C4-2B (cell line): ENCODE data around the gene METTL25B.

ENCODE experiments used
- CTCF ChIP-seq: fragments of 450-650 bp; conservative IDR thresholded peaks from 2 replicates; pipeline ENCODE4 v1.5.1; 2017; ENCODE audit warnings: mild to moderate bottlenecking
- ZFX ChIP-seq: fragments of 450-650 bp; IDR thresholded peaks from 2 replicates; pipeline ENCODE4 v1.6.1; 2017

DNA sequence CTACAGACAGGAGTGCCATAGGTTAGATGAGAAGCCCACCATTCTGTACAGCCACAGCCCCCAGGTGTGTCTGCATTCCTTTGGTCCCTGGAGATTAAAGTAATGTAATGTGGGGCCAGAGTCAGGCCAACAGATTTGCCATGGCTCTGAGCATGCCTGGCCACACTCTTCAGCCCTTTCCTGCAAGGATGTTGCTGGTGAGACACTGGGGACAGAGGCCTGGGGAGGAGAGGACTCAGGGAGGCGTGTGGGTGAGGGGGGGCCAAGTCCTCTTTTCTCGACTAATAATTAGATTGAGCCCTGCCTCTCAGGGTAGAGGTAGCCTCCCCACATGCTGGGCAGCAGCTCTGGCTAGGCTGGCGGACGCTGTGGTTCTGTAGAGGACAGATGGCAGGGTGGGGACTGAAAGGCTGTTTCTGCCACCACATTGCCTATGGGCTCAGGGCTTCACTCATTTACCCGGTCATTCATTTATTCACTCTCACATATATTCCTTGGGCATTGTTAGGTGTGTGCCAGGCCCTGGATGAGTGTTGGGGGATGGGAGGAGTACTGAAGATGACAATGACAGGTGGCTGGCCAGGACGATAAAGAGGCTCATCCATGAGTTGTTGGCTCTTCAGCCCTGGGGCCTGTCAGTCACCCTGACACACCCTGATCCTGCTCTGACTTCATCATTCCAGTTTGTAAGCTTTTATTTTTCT lies 32.0 kb downstream of the METTL25B start:
- TF ChIP-seq CTCF (no peak), ZFX (no peak)
